Panc1 (cell line): Measurements from ENCODE around the gene SKOR1.

Source experiments
- CTCF ChIP-seq: fragments of 450-650 bp; IDR thresholded peaks from 2 replicates; pipeline ENCODE4 v1.5.1; 2017; ENCODE audit warnings: mild to moderate bottlenecking
- POLR2AphosphoS5 ChIP-seq: IDR thresholded peaks from 2 replicates; pipeline ENCODE4 v1.6.1; 2012; ENCODE audit warnings: mild to moderate bottlenecking, low read depth, low read length, moderate library complexity

- TF ChIP-seq CTCF (no peak), POLR2AphosphoS5 (no peak)
Observed at GRCh38 chr15:67853454-67853853, 28.1 kb downstream of the SKOR1 start.
